ENCODE measurements around the gene PPP2R2C. TPM values are rescaled to one million over a fixed set of nuclear protein-coding genes. Genes with fewer than 3 reads are reported as not detected.

The PPP2R2C gene
- total and polyA plus RNA-seq, 7 experiments from 2014 or later, result not detected

DNA sequence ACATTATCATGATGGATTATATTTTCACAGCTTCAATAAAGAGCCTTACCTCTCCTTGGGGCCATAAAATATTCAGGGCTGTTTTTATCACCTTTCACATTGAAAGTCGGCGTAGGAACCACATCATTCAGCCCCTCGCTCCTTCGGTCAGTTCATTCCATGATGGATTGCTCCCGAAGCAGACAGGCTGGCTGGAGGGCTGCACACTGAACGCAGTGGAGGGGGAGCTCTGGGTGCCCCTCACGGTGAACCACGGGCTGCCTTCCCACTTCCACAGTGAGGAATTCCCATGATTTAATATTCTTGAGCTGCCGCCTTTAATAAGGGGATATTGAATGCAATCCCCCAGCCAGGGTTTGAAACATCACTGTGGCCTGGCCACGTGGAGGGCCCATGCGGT, 16.0 kb downstream of the PPP2R2C start:
- ChIA-PET POLR2A (no interaction called here), CTCF (no interaction called here)
- Mint-ChIP-seq H3K27ac (no peak overlapping the region), H3K27me3 (peaks cover 4 to 61% (median 39%) of the 10 kb centered on the region in 5 donors), H3K4me3 (no peak overlapping the region), H3K9me3 (peaks cover 0 to 25% (median 9%) of the 10 kb centered on the region in 11 donors), H3K36me3 (no peaks in the 10 kb centered on the region), H3K4me1 (no peaks in the 10 kb centered on the region)
- H3K4me3 ChIP-seq (ENCODE audit: low read length), result no peak overlapping the region
- intact Hi-C loops (cut with micrococcal nuclease), result no loop called here
- no peaks in the 10 kb centered on the region for H3K36me3 ChIP-seq (ENCODE audit: control insufficient read depth in 2 of 3, insufficient read depth in 3 of 3, low read length in 3 of 3)
- no peaks in the 10 kb centered on the region for H3K27me3 ChIP-seq (ENCODE audit: control insufficient read depth in 2 of 2, insufficient read depth in 2 of 2, low read length in 2 of 2)
- H3K4me1 ChIP-seq (ENCODE audit: control insufficient read depth in 2 of 2, insufficient read depth in 2 of 2, low read length in 2 of 2), result no peaks in the 10 kb centered on the region
- DNase-seq, result no peak
- ATAC-seq, result no peak
- H3K27ac ChIP-seq (ENCODE audit: low read depth, low read length), result no peak overlapping the region
- H3K9me3 ChIP-seq (ENCODE audit: control insufficient read depth in 2 of 3, low read length in 3 of 3), result peaks cover 0 to 12% (median 0%) of the 10 kb centered on the region in 3 experiments

DNA sequence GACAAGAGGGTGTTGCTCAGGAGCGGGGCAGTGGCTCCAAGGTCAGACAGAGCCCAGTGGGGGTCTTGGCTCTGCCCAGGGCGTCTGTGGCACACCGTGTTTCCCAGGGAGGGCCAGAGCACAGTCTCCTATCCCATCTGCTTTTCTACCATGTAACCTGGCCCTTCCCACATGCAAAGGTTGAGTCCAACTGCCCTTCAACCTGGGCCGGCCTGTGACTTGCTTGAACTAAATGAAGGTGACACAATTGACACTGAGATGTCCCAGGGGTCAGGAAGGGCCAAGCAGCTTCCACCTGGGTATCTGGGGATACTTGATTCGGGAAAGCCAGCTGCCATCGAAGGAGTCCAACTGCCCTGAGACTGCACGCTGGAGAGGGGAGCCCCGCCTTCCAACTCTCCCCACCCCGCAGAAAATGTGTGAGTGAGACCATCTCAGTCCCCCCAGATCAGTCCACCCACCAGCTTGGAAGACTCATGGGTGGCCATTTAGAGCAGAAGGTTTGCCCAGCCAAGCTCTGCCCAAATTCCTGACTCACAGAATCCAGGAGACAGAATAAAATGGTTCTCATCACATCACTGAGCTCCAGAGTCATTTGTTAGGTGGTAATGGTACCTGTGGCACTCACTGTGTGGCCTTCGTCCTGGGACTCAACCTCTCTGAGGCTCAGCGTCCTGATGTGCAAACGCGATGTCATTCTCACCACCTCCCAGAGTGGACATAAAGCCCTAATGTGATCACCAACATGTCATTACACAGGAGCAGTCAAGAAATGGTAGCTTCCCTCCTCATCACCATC, 18.1 kb downstream of the PPP2R2C start:
- Histone ChIP-seq H3K4me3 (ENCODE audit: low read length) (no peak overlapping the region), H3K4me1 (ENCODE audit: control insufficient read depth in 2 of 2, insufficient read depth in 2 of 2, low read length in 2 of 2) (no peaks in the 10 kb centered on the region), H3K36me3 (ENCODE audit: control insufficient read depth in 2 of 3, insufficient read depth in 3 of 3, low read length in 3 of 3) (no peaks in the 10 kb centered on the region), H3K27ac (ENCODE audit: low read depth, low read length) (no peak overlapping the region), H3K27me3 (ENCODE audit: control insufficient read depth in 2 of 2, insufficient read depth in 2 of 2, low read length in 2 of 2) (no peaks in the 10 kb centered on the region), H3K9me3 (ENCODE audit: control insufficient read depth in 2 of 3, low read length in 3 of 3) (peaks cover 0 to 8% (median 0%) of the 10 kb centered on the region in 3 experiments)
- Mint-ChIP-seq H3K4me3 (no peak overlapping the region), H3K9me3 (peaks cover 0 to 17% (median 8%) of the 10 kb centered on the region in 11 donors), H3K27ac (no peak overlapping the region), H3K27me3 (peaks cover 0 to 51% (median 33%) of the 10 kb centered on the region in 5 donors), H3K36me3 (no peaks in the 10 kb centered on the region), H3K4me1 (no peaks in the 10 kb centered on the region)
- ChIA-PET POLR2A (no interaction called here), CTCF (no interaction called here)
- DNase-seq (no peak), ATAC-seq (no peak)
- intact Hi-C loops (cut with micrococcal nuclease), result no loop called here

DNA sequence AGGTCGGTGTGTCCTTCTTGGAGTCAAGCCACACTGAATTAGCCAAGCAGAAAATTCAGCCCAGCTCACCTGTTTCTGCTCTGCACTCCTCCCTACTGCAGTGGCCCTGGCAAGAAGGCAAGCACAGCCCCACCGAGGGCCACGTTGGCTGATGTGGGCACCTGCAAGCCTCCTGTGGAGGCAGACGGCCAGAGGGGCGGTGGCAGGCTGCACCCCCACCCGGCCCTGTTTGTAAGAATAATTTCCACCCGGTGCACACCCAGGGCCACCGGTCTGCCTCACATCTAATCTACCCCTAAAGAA, 18.8 kb downstream of the PPP2R2C start:
- H3K36me3 ChIP-seq (ENCODE audit: control insufficient read depth in 2 of 3, insufficient read depth in 3 of 3, low read length in 3 of 3), result no peaks in the 10 kb centered on the region
- DNase-seq (no peak), ATAC-seq (no peak)
- intact Hi-C loops (cut with micrococcal nuclease), result no loop called here
- ChIA-PET POLR2A (no interaction called here), CTCF (no interaction called here)
- no peaks in the 10 kb centered on the region for H3K27me3 ChIP-seq (ENCODE audit: control insufficient read depth in 2 of 2, insufficient read depth in 2 of 2, low read length in 2 of 2)
- no peaks in the 10 kb centered on the region for H3K4me1 Mint-ChIP-seq
- H3K4me1 ChIP-seq (ENCODE audit: control insufficient read depth in 2 of 2, insufficient read depth in 2 of 2, low read length in 2 of 2), result no peaks in the 10 kb centered on the region
- peaks cover 0 to 11% (median 3%) of the 10 kb centered on the region in 11 donors for H3K9me3 Mint-ChIP-seq
- no peak overlapping the region for H3K4me3 Mint-ChIP-seq
- H3K9me3 ChIP-seq (ENCODE audit: control insufficient read depth in 2 of 3, low read length in 3 of 3), result peaks cover 0 to 2% (median 0%) of the 10 kb centered on the region in 3 experiments
- no peak overlapping the region for H3K27ac ChIP-seq (ENCODE audit: low read depth, low read length)
- H3K4me3 ChIP-seq (ENCODE audit: low read length), result no peak overlapping the region
- no peaks in the 10 kb centered on the region for H3K36me3 Mint-ChIP-seq
- peaks cover 0 to 48% (median 27%) of the 10 kb centered on the region in 5 donors for H3K27me3 Mint-ChIP-seq
- no peak overlapping the region for H3K27ac Mint-ChIP-seq

DNA sequence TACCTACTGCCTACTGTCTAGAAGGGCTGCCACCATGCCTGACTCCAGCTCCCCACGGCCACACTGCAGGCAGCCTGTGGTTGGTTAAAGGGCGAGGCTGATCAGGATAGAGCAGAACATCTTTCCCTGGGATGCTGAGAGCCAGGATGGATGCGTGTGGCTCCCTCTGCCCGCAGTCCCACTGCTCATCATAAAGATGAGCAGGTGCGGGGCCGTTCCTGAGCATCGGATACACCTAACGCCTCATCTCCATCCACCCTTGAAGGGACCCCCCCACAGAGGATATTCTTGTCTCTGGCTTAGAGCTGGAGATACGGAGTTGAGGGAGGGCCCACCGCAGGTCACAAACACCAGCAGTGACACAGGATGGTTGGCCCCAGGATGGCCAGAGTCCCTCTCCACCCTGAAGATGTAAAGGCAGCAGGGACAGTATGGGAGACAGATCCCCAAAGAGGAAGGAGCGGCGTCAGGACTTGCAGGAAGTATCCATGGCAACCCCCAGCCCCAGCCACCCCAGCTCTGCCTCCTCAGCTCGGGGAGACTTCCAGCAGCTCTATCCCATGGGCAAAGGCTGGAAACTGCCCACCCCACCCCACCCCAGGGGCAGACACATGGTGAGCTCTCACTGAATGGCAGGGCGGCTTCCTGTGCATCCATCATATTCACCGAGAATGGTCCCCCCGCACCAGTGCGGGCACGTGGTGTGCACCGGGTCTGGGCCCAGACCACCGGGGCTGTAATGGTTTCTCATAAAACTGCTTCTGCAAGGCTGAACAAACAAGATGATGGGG, 19.3 kb downstream of the PPP2R2C start:
- no peaks in the 10 kb centered on the region for H3K9me3 ChIP-seq (ENCODE audit: control insufficient read depth in 2 of 3, low read length in 3 of 3)
- DNase-seq (no peak), ATAC-seq (no peak)
- H3K36me3 ChIP-seq (ENCODE audit: control insufficient read depth in 2 of 3, insufficient read depth in 3 of 3, low read length in 3 of 3), result no peaks in the 10 kb centered on the region
- no peak overlapping the region for H3K27ac ChIP-seq (ENCODE audit: low read depth, low read length)
- H3K27ac Mint-ChIP-seq, result no peak overlapping the region
- peaks cover 0 to 5% (median 0%) of the 10 kb centered on the region in 11 donors for H3K9me3 Mint-ChIP-seq
- POLR2A ChIA-PET, result no interaction called here
- intact Hi-C loops (cut with micrococcal nuclease), result no loop called here
- H3K4me3 Mint-ChIP-seq, result no peak overlapping the region
- peaks cover 0 to 48% (median 24%) of the 10 kb centered on the region in 5 donors for H3K27me3 Mint-ChIP-seq
- no peaks in the 10 kb centered on the region for H3K27me3 ChIP-seq (ENCODE audit: control insufficient read depth in 2 of 2, insufficient read depth in 2 of 2, low read length in 2 of 2)
- CTCF ChIA-PET, result no interaction called here
- no peaks in the 10 kb centered on the region for H3K36me3 Mint-ChIP-seq
- H3K4me1 Mint-ChIP-seq, result no peaks in the 10 kb centered on the region
- H3K4me1 ChIP-seq (ENCODE audit: control insufficient read depth in 2 of 2, insufficient read depth in 2 of 2, low read length in 2 of 2), result no peaks in the 10 kb centered on the region
- no peak overlapping the region for H3K4me3 ChIP-seq (ENCODE audit: low read length)

DNA sequence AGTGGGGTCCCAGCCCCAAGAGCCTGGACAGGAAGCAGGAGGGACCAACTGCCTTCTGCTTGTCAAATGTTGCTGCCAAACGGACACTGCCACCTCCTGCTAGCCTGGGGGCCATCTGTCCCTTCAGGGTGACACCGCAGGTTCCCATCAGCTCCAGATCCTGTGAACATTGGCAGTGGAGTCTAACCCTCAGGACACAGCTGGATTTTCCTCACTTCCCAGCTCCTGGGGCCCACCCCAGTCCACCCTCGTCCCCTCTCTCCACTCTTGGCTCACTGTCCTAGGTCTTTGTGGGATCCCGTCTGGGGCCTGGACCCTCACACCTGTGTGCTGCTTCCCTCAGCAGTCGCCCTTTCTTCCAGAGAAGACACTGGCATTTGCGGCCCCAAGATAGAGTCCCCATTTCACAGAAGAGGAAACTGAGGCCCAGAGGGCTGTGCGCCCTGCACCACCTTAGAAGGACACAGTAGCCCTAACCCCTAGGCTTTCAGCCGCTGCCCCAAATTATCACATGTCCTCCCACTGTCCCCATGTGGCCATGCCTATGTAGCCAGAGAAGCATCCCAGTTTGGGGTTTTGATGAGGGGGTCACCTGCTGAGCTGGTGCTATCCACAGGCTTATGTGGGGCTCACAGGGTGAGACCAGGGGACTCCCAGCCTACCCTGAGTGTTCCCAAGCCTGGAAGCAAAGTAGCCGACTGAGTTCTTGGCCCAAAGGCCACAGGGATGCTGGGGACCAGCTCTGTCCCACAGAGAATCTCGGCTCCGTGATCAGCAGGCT, 20.1 kb downstream of the PPP2R2C start:
- Histone ChIP-seq H3K36me3 (ENCODE audit: control insufficient read depth in 2 of 3, insufficient read depth in 3 of 3, low read length in 3 of 3) (no peaks in the 10 kb centered on the region), H3K9me3 (ENCODE audit: control insufficient read depth in 2 of 3, low read length in 3 of 3) (no peaks in the 10 kb centered on the region), H3K4me1 (ENCODE audit: control insufficient read depth in 2 of 2, insufficient read depth in 2 of 2, low read length in 2 of 2) (no peaks in the 10 kb centered on the region), H3K27me3 (ENCODE audit: control insufficient read depth in 2 of 2, insufficient read depth in 2 of 2, low read length in 2 of 2) (no peaks in the 10 kb centered on the region), H3K27ac (ENCODE audit: low read depth, low read length) (no peak overlapping the region), H3K4me3 (ENCODE audit: low read length) (no peak overlapping the region)
- Mint-ChIP-seq H3K9me3 (no peaks in the 10 kb centered on the region), H3K4me1 (no peaks in the 10 kb centered on the region), H3K27ac (no peak overlapping the region), H3K36me3 (no peaks in the 10 kb centered on the region), H3K27me3 (peaks cover 2 to 51% (median 24%) of the 10 kb centered on the region in 5 donors), H3K4me3 (no peak overlapping the region)
- intact Hi-C loops (cut with micrococcal nuclease), result no loop called here
- ChIA-PET POLR2A (no interaction called here), CTCF (no interaction called here)
- DNase-seq, result no peak
- no peak for ATAC-seq

DNA sequence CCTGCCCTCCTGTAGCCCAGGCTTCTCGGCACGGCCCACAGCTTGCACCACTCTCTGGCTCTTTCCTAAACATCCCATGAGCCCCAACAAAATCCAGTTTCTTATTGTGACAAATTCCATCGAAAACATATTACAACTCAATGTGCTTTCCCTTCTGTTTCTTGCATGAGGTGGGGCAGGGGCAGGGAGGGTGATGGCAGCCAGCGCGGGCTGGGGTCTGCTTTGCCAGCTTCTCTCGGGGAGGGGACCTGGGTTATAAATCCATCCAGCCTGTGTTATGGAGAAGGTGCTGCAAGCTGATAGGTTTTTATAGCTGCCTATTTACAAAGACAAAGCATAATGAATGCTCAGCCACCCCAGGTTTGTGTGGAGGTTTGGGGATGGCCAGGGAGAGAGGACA, 21.1 kb downstream of the PPP2R2C start:
- no peak overlapping the region for H3K4me3 Mint-ChIP-seq
- ChIA-PET POLR2A (no interaction called here), CTCF (interaction anchor here (0.7 kb wide), 1 partner anchor 851 kb away, joined by 3 read pairs; no protein-coding TSS in a partner anchor)
- Histone ChIP-seq H3K27ac (ENCODE audit: low read depth, low read length) (no peak overlapping the region), H3K9me3 (ENCODE audit: control insufficient read depth in 2 of 3, low read length in 3 of 3) (no peaks in the 10 kb centered on the region), H3K4me1 (ENCODE audit: control insufficient read depth in 2 of 2, insufficient read depth in 2 of 2, low read length in 2 of 2) (no peaks in the 10 kb centered on the region), H3K36me3 (ENCODE audit: control insufficient read depth in 2 of 3, insufficient read depth in 3 of 3, low read length in 3 of 3) (no peaks in the 10 kb centered on the region), H3K27me3 (ENCODE audit: control insufficient read depth in 2 of 2, insufficient read depth in 2 of 2, low read length in 2 of 2) (no peaks in the 10 kb centered on the region), H3K4me3 (ENCODE audit: low read length) (no peak overlapping the region)
- ATAC-seq (no peak), DNase-seq (no peak)
- no peaks in the 10 kb centered on the region for H3K36me3 Mint-ChIP-seq
- no peak overlapping the region for H3K27ac Mint-ChIP-seq
- intact Hi-C loops (cut with micrococcal nuclease), result no loop called here
- peaks cover 2 to 58% (median 27%) of the 10 kb centered on the region in 5 donors for H3K27me3 Mint-ChIP-seq
- H3K4me1 Mint-ChIP-seq, result no peaks in the 10 kb centered on the region
- H3K9me3 Mint-ChIP-seq, result no peaks in the 10 kb centered on the region
